Activated naive CD8-positive, alpha-beta T cell treated with anti-CD3 and anti-CD28 coated beads for 36 hours (primary cell): ENCODE measurements around the gene MS4A8. TPM values are rescaled to one million over a fixed set of nuclear protein-coding genes. Genes with fewer than 3 reads are reported as not detected.
"Not testable (repeated sequence)": the region's sequence is repeated elsewhere in the genome, so short reads cannot be mapped to it uniquely, and the experiment has no call there.

Source experiments
- DNase-seq: peaks from one replicate; pipeline ENCODE4 v3.0.0; 2021
- H3K27ac Mint-ChIP-seq: one replicate; pipeline ENCODE4 v1.8.0; 2022; ENCODE audit warnings: mild to moderate bottlenecking, moderate library complexity, mixed read lengths
- H3K27me3 Mint-ChIP-seq: one replicate; pipeline ENCODE4 v1.8.0; 2022; ENCODE audit warnings: mild to moderate bottlenecking, mixed read lengths
- H3K36me3 Mint-ChIP-seq: one replicate; pipeline ENCODE4 v1.8.0; 2021; ENCODE audit warnings: mild to moderate bottlenecking, mixed read lengths
- H3K4me1 Mint-ChIP-seq: one replicate; pipeline ENCODE4 v1.8.0; 2021; ENCODE audit warnings: mixed read lengths
- H3K4me3 Mint-ChIP-seq: one replicate; pipeline ENCODE4 v1.8.0; 2022; ENCODE audit warnings: mild to moderate bottlenecking, moderate library complexity, mixed read lengths
- H3K9me3 Mint-ChIP-seq: one replicate; pipeline ENCODE4 v1.8.0; 2022; ENCODE audit warnings: mixed read lengths
- total RNA-seq, 2 experiments: library from RNA; stranded (reverse); gene quantifications; one replicate each; pipeline ENCODE4 v1.2.3, GENCODE V29; 2021

Gene MS4A8
- total RNA-seq, 2 experiments from 2014 or later, result not detected

DNA sequence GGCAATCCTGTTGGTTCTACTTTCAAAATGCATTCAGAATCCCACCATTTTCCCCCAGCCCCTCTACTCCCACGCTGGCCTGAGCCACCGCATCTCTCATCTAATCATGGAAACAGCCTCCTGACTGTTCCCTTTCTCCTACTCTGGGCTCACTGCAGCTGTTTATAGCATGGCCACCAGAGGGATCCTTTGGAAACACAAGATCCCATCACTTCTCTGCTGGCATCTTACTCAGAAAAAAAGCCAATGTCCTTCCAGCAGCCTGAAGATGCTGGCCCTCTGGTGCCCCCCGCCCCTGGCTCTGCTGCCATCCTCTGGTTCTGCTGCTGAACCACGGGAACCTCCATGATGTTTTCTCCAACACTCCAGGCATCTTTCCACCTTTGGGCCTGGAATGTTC, 11.1 kb downstream of the MS4A8 start:
- Mint-ChIP-seq H3K27ac (no peak overlapping the region), H3K4me1 (no peaks in the 10 kb centered on the region), H3K9me3 (no peaks in the 10 kb centered on the region), H3K27me3 (peaks cover 7% of the 10 kb centered on the region), H3K4me3 (no peak overlapping the region), H3K36me3 (no peaks in the 10 kb centered on the region)
- DNase-seq, result no peak

DNA sequence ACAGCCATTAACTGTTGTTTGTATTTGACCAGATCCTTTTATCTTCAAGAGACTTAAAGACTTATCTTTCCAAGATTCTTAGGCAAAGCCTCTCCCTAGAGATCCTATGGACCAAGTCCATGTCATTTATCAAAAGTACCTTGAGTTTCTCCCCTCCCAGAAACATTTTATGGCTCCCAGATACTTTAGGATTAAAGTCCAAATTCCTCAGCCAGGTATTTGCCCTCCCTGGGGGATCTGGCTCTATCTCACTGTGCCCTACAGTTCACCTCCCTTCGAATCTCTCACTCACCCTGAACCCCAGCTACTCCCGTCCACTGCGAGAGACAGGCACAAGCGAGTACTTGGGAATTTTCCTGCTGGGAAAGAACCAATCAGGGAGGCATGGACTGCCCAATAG, 11.9 kb downstream of the MS4A8 start:
- peaks cover 7% of the 10 kb centered on the region for H3K27me3 Mint-ChIP-seq
- DNase-seq, result no peak
- H3K36me3 Mint-ChIP-seq, result no peaks in the 10 kb centered on the region
- H3K27ac Mint-ChIP-seq, result no peak overlapping the region
- H3K9me3 Mint-ChIP-seq, result no peaks in the 10 kb centered on the region
- H3K4me3 Mint-ChIP-seq, result no peak overlapping the region
- H3K4me1 Mint-ChIP-seq, result no peaks in the 10 kb centered on the region

DNA sequence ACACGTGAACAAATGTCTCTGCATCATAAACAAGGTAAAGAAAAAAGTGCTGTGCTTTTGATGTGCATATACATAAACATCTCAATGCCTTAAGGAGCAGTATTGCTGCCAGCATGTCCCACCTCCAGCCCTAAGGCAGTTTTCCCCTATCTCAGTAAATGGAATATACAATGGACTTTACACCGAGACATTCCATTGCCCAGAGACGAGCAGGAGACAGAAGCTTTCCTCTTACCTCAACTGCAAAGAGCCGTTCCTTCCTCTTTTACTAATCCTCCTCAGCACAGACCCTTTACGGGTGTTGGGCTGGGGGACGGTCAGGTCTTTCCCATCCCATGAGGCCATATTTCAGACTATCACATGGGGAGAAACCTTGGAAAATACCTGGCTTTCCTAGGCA, 14.0 kb downstream of the MS4A8 start:
- not testable (repeated sequence) for H3K27ac Mint-ChIP-seq, H3K36me3 Mint-ChIP-seq, DNase-seq, H3K9me3 Mint-ChIP-seq, H3K4me3 Mint-ChIP-seq, H3K4me1 Mint-ChIP-seq
- H3K27me3 Mint-ChIP-seq, result peaks cover 11% of the 10 kb centered on the region

DNA sequence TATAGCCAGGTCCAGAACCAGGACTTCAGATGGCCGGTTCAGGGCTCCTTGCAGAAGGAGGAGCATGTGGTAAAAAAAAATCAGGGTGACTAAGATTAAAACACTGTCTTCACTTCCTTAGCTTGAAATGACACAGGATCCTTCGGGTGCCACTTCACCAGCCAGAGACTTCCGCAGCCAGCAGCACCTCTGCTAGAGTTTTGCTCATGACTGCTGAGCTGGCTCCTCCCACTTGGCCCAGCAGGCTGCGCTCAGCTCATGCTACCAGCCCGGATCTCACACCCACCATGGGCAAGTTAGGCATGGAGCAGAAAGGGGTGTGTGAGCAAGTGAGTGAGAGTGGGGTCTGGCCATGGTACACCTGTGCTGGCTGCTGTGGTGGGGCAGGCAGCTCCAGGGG, 18.5 kb downstream of the MS4A8 start:
- no peak for DNase-seq
- no peaks in the 10 kb centered on the region for H3K4me1 Mint-ChIP-seq
- no peak overlapping the region for H3K27ac Mint-ChIP-seq

DNA sequence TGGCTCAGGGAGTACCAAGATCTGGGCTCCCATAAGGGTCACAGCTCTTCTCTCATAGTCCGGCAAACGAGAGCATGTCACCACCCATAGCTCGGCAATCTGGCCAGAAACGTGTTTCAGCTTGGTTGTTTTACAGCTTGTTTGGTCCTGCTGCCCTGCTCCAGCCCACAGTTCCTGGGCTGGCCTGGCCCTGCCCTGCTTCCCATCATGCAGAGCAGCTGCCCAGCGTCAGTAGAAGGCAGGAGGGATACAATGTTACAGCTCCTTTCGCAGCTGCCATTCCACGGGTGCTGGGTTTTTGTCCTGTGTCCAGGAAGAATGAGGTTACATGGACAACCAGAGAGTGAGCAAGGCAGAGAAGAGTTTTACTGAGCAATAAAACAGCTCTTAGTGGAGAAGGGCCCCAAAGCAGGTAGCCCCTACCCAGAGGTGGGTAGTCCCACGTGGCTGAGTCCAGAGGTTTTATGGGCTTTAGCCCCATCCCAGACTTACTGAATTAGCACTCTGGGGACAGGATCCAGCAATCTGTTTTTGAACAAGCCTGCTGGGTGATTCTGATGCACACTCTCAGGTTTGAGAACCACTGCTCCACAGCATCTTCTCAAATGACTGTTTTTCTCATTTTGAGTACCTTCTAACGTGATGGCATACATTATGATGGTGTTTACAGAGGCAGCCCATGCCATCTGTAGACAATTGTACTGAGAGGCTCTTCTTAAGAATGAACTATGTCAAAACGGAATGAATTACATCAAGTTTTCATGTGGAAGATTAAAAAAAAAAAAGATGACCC, 19.3 kb downstream of the MS4A8 start:
- peaks cover 16% of the 10 kb centered on the region for H3K27me3 Mint-ChIP-seq
- no peaks in the 10 kb centered on the region for H3K4me1 Mint-ChIP-seq
- DNase-seq, result no peak
- no peaks in the 10 kb centered on the region for H3K36me3 Mint-ChIP-seq
- H3K9me3 Mint-ChIP-seq, result no peaks in the 10 kb centered on the region
- H3K4me3 Mint-ChIP-seq, result no peak overlapping the region
- no peak overlapping the region for H3K27ac Mint-ChIP-seq

More for the DNA sequence above, 18.5 kb downstream of the MS4A8 start:
- Mint-ChIP-seq H3K27me3 (peaks cover 16% of the 10 kb centered on the region), H3K4me3 (no peak overlapping the region), H3K9me3 (no peaks in the 10 kb centered on the region), H3K36me3 (no peaks in the 10 kb centered on the region)

DNA sequence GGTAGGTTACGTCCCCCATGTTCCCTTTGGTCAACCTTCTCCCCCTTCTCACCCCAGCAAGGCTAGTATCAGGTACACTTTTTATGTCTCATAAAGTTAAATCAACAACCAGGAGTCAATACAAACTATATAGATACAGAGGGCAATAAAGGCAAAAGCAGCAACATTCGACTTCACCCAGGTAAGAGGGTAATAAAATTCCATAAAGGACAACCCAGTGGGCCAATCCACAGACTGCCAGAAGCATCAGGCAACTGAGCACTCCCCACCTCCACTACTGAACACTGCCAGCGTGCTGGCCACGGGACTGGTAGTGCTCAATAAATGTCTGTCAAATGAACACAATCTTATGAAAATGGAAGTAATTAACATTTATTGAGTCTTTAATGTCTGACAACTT, 20.0 kb downstream of the MS4A8 start:
- peaks cover 13% of the 10 kb centered on the region for H3K27me3 Mint-ChIP-seq

DNA sequence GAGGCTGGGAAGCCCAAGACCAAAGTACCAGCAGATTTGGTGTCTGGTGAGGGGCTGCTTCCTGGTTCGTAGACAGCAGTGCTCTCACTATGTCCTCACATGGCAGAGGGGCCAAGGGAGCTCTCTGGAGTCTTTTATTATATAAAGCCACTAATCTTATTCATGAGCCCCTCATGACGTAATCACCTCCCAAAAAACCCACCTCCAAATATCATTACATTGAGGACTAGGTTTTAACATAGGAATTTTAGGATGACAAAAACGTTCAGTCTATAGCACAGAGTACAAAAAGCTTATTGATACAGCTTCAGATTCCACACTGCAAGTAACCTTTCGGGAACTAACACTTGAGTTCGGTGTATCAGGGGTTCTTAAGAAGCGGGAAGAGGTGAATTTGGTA, 21.0 kb downstream of the MS4A8 start:
- Mint-ChIP-seq H3K9me3 (no peaks in the 10 kb centered on the region), H3K36me3 (no peaks in the 10 kb centered on the region), H3K27me3 (peaks cover 9% of the 10 kb centered on the region), H3K4me1 (no peaks in the 10 kb centered on the region), H3K27ac (no peak overlapping the region), H3K4me3 (no peak overlapping the region)
- no peak for DNase-seq

More for the DNA sequence above, 20.0 kb downstream of the MS4A8 start:
- H3K27ac Mint-ChIP-seq, result no peak overlapping the region
- H3K4me1 Mint-ChIP-seq, result no peaks in the 10 kb centered on the region
- no peaks in the 10 kb centered on the region for H3K9me3 Mint-ChIP-seq
- no peak overlapping the region for H3K4me3 Mint-ChIP-seq
- H3K36me3 Mint-ChIP-seq, result no peaks in the 10 kb centered on the region
- DNase-seq, result no peak

DNA sequence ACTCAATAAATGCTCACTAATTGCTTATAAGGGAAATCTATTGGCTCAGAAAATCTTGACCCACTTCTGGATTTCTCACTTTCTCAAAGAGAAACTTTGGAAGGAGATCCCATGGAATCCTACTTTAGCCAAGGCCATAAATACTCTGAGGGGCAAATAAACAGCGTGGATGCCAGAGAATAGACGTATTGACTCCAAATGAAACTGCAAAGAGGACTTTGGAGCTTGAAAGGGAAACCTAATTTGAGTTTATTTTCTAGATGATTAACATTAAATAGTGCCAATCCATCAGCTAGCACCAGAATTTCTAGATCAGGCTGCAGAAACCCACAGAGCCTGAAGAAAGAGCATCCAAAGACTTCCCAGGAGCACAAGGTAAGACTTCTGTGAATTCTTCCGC, 25.0 kb downstream of the MS4A8 start, which contains the start of gene MS4A18:
MS4A18 (plus strand) TSS at position 301 of the 400 bp plus-strand sequence.
- no peak within 1 kb of the TSS for H3K27ac Mint-ChIP-seq
- DNase-seq, result no peak
- H3K9me3 Mint-ChIP-seq, result no peaks in the 10 kb centered on the region
- H3K27me3 Mint-ChIP-seq, result peaks cover 12% of the 10 kb centered on the region
- H3K4me1 Mint-ChIP-seq, result no peaks in the 10 kb centered on the region
- no peak within 1 kb of the TSS for H3K4me3 Mint-ChIP-seq
- H3K36me3 Mint-ChIP-seq, result no peaks in the 10 kb centered on the region

DNA sequence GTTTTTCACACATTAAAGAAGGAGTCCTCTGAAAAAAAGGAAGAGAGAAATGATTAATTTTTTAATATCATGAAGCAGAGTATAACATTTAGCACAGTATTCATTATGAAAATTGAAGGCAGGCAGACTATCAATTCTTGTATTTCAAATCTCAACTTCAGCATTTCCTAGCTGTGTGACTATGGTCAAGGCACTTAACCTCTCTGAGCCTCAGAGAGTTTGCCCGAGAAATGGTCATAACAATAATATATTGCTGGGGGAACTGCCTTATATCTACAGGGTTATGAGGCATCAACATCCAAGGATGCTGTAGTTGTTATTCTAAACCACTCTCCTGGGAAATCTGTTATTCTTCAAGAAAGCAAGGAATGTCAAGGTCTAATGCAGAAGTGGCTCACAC, 26.2 kb downstream of the MS4A8 start:
- H3K9me3 Mint-ChIP-seq, result no peaks in the 10 kb centered on the region
- no peak overlapping the region for H3K27ac Mint-ChIP-seq
- H3K27me3 Mint-ChIP-seq, result peaks cover 17% of the 10 kb centered on the region
- H3K4me3 Mint-ChIP-seq, result no peak overlapping the region
- H3K36me3 Mint-ChIP-seq, result no peaks in the 10 kb centered on the region
- H3K4me1 Mint-ChIP-seq, result no peaks in the 10 kb centered on the region
- DNase-seq, result no peak

DNA sequence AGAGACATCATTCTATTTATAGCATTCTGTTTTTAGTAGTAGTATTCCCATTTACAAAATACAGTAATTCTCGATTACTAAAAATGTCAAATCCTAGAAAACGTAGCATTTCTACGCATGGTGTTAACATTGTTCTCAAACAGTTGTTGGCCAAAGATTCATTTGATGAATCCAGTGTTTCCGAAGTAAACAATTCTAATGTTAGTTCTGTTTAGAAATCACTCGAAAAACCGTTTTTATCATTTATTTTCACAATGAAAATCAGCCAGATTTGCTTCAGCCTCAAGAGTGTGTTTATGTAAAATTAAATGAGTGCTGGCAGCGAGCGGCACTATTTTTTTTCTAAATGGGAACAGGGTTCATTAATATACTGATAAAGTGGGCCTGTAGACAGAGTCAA, 32.2 kb downstream of the MS4A8 start:
- Mint-ChIP-seq H3K27ac (no peak overlapping the region), H3K36me3 (no peaks in the 10 kb centered on the region), H3K4me1 (no peaks in the 10 kb centered on the region), H3K9me3 (no peaks in the 10 kb centered on the region), H3K4me3 (no peak overlapping the region), H3K27me3 (peaks cover 14% of the 10 kb centered on the region)
- DNase-seq, result no peak

DNA sequence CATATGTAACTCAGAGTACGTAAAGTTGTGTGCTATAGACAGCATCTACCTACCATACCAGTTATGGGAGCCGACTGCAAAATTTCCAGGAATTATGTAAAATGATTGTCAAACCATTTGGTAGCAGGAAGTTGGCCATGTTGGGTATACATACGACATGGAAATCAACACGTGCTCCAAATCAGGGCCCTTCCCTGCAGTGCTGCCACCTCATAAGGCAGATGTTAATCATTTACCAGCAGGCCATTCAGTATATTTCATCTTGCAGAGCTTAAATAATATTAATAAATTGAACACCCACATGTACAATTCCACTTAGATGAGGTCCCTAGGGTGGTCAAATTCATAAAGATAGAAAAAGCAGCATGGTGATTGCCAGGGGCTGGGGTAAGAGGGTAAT, 34.9 kb downstream of the MS4A8 start:
- DNase-seq, result no peak
- Mint-ChIP-seq H3K9me3 (no peaks in the 10 kb centered on the region), H3K4me1 (no peaks in the 10 kb centered on the region), H3K4me3 (no peak overlapping the region), H3K27ac (no peak overlapping the region), H3K36me3 (no peaks in the 10 kb centered on the region), H3K27me3 (peaks cover 13% of the 10 kb centered on the region)

DNA sequence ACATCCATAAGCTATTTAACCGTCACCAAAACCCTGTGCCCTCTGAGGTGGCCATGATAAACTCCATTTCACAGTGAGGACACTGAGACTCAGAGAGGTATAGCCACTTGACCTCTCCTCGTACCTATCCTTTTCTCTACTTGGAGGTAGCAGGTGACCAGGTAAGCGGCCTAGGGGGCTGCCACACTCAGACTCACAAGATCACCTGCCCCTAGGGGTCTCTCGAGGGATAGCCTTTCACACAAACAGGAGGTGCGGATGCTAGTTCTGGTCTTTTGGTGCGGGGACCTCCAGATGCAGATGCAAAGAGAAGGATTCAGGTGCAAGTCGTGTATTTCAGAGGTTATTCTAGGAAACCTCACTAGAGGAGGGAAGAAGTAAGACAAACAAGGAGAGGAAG, 39.7 kb downstream of the MS4A8 start:
- Mint-ChIP-seq H3K9me3 (no peaks in the 10 kb centered on the region), H3K27me3 (peaks cover 7% of the 10 kb centered on the region), H3K36me3 (no peaks in the 10 kb centered on the region), H3K4me1 (no peaks in the 10 kb centered on the region), H3K27ac (no peak overlapping the region), H3K4me3 (no peak overlapping the region)
- no peak for DNase-seq

DNA sequence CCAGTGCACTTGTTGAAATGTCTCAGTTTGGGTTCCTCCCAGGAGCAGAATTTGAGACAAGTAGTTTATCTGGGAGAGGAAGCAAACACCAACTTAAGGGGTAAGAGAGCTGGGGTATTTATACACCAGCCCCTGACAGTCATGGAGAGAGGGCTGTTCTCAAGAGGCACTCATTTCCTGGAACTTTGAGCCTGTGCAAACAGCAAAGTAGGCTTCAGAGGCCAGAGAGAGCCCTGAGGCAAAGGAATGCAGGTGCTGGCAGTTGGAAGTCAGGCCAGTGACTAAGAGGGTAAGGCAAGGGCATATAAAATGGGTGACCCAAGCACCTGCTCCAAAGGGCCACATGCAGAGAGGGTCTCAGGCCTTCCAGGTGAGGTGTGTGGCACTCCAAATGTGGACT, 41.2 kb downstream of the MS4A8 start:
- Mint-ChIP-seq H3K4me3 (no peak overlapping the region), H3K9me3 (no peaks in the 10 kb centered on the region), H3K4me1 (no peaks in the 10 kb centered on the region), H3K27me3 (peaks cover 11% of the 10 kb centered on the region), H3K36me3 (no peaks in the 10 kb centered on the region), H3K27ac (no peak overlapping the region)
- no peak for DNase-seq

DNA sequence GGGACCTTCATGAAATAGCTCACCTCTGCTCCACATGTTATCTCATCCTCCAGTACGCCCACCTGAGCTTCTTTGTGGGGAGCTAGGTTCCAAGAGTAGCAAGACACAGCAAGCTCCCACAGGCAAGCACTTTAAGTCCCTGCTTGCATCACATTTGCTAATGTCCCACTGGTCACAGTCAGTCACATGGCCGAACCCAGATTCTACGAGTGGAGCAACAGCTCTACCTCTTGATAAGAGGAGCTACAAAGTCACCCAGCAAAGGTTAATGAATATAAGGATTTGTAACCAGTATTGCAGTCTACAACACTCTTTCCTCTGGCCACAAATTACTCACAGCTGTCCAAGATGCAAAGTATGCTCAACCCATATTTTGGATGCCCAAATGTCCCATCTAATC, 42.0 kb downstream of the MS4A8 start:
- Mint-ChIP-seq H3K27me3 (peaks cover 11% of the 10 kb centered on the region), H3K27ac (no peak overlapping the region), H3K4me1 (no peaks in the 10 kb centered on the region), H3K9me3 (no peaks in the 10 kb centered on the region), H3K36me3 (no peaks in the 10 kb centered on the region), H3K4me3 (no peak overlapping the region)
- no peak for DNase-seq

DNA sequence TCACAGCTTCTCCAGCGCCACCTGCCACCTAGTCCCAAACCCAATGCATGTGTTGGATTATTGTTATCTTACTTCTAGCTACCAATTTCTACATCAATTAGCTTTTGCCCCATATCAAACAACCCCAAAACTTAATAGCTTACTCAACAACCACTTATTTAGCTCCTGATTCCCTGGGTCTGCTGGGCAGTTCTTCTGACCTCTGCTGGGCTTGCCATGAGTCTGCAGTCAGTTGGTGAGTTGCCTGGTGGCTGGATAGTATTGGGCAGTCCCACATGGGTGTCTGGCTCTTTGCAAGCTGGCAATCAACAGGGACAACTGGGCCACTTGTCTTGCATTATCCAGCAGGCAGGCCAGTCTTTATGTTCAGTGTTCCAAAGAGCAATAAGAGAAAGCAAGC, 43.6 kb downstream of the MS4A8 start:
- Mint-ChIP-seq H3K27me3 (peaks cover 11% of the 10 kb centered on the region), H3K36me3 (no peaks in the 10 kb centered on the region), H3K4me3 (no peak overlapping the region), H3K4me1 (no peaks in the 10 kb centered on the region), H3K27ac (no peak overlapping the region), H3K9me3 (no peaks in the 10 kb centered on the region)
- DNase-seq, result no peak

DNA sequence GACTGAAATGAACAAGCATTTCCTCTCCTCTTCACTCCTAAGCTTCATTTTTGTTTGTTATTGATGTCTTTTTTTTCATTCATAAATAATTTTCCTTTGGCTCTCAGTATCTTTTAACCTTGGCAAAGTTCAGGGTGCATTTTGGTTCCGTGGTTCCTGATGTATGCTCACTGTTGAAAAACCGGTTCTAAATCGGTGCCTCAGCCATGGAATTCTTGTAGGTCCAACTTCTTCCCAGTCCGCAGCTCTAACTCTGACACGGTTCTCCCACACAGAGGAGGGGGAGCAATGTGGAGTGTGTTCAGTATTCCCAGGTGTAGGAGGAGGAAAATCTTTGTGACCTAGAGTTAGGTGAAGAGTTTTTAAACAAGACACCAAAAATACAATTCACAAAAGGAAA, 44.7 kb downstream of the MS4A8 start:
- H3K27ac Mint-ChIP-seq, result no peak overlapping the region
- H3K4me1 Mint-ChIP-seq, result no peaks in the 10 kb centered on the region
- H3K4me3 Mint-ChIP-seq, result no peak overlapping the region
- no peaks in the 10 kb centered on the region for H3K9me3 Mint-ChIP-seq
- H3K36me3 Mint-ChIP-seq, result no peaks in the 10 kb centered on the region
- peaks cover 6% of the 10 kb centered on the region for H3K27me3 Mint-ChIP-seq
- DNase-seq, result no peak
